Sigmoid colon (tissue), 4 donors: Measurements from ENCODE around the gene CSTPP1.

ENCODE experiments used
- EP300 ChIP-seq, 4 donors: sonication (generic); formaldehyde crosslinking; IDR thresholded peaks; one replicate each; pipeline ENCODE4 v1.6.1; 2017; ENCODE audit warnings: antibody characterized with exemption in 4 of 4
- POLR2A ChIP-seq, 2 donors: fragments of 450-650 bp; IDR thresholded peaks; one replicate each; pipeline ENCODE4 v1.6.1; 2016; ENCODE audit warnings: antibody characterized with exemption in 2 of 2, mild to moderate bottlenecking in 2 of 2, moderate library complexity in 2 of 2
- POLR2AphosphoS5 ChIP-seq, 4 donors: sonication (generic); formaldehyde crosslinking; IDR thresholded peaks; one replicate each; pipeline ENCODE4 v1.6.1; 2017; ENCODE audit warnings: antibody characterized with exemption in 4 of 4

DNA sequence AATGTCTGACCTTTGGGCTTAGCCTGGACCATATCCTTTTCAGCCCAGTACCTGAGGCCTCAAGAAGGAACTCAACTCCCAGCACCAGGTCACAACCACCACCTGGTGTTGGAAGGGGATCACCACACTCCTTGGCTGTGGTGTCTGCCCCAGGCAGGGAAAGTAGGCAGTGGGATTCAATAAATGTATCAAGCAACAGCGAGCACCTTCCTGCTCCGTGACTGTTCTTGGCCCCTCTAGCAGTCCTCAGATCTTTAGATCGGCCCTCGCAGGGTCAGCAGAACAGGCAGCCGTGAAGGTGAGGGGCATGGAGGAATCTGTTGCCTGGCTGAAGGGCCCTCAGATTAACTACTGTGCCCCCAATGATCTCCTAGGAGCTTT, 224.2 kb downstream of the CSTPP1 start:
- TF ChIP-seq EP300 (IDR thresholded peaks at IDR 0.05), result no peak
- TF ChIP-seq POLR2AphosphoS5 (IDR thresholded peaks at IDR 0.05), result no peak
- TF ChIP-seq POLR2A (IDR thresholded peaks at IDR 0.05), result no peak
